Spleen (tissue), 11 donors: ENCODE data around the gene METTL26. TPM values are rescaled to one million over a fixed set of nuclear protein-coding genes. Genes with fewer than 3 reads are reported as not detected.

Experiments used
- DNase-seq: peaks from one replicate; pipeline ENCODE4 v3.0.0-alpha.2; 2020
- H3K27ac ChIP-seq, 8 donors: fragments of 200-600 bp; sonication (generic) in 7 of 8; 1 replicate in 4 of 8; 2 replicates in 4 of 8; pipeline versions ENCODE4 v1.5.0 to v1.8.0; 2016 to 2021; ENCODE audit warnings: inconsistent platforms in 4 of 8, mild to moderate bottlenecking in 4 of 8, moderate library complexity in 1 of 8
- H3K27me3 ChIP-seq, 7 donors: fragments of 200-600 bp; sonication (generic) in 6 of 7; replicated peaks in 1 of 7; 1 replicate in 4 of 7; 2 replicates in 3 of 7; pipeline versions ENCODE4 v1.5.0 to v1.8.0; 2016 to 2021; ENCODE audit warnings: inconsistent platforms in 3 of 7, mild to moderate bottlenecking in 1 of 7
- H3K36me3 ChIP-seq, 6 donors: fragments of 200-600 bp; sonication (generic) in 5 of 6; 1 replicate in 4 of 6; 2 replicates in 2 of 6; pipeline versions ENCODE4 v1.5.0 to v1.8.0; 2016 to 2021; ENCODE audit warnings: inconsistent platforms in 2 of 6
- H3K4me1 ChIP-seq, 6 donors: fragments of 200-600 bp; sonication (generic) in 5 of 6; 1 replicate in 3 of 6; 2 replicates in 3 of 6; pipeline versions ENCODE4 v1.5.0 to v1.8.0; 2016 to 2021; ENCODE audit warnings: inconsistent platforms in 3 of 6
- H3K4me3 ChIP-seq, 8 donors: fragments of 200-600 bp; sonication (generic) in 7 of 8; 1 replicate in 4 of 8; 2 replicates in 4 of 8; pipeline versions ENCODE4 v1.5.0 to v1.8.0; 2016 to 2021; ENCODE audit warnings: inconsistent platforms in 4 of 8, mild to moderate bottlenecking in 4 of 8, moderate library complexity in 2 of 8
- H3K9me3 ChIP-seq, 8 donors: fragments of 200-600 bp; sonication (generic) in 7 of 8; 1 replicate in 4 of 8; 2 replicates in 4 of 8; pipeline versions ENCODE4 v1.5.0 to v1.8.0; 2016 to 2021; ENCODE audit warnings: inconsistent platforms in 4 of 8
- CTCF ChIP-seq, 11 experiments: fragments of 200-600 bp in 7 of 11; fragments of 450-650 bp in 4 of 11; sonication (generic) in 4 of 11; IDR thresholded peaks in 8 of 11; conservative IDR thresholded peaks in 3 of 11; 1 replicate in 7 of 11; 2 replicates in 4 of 11; pipeline versions ENCODE4 v1.4.0 to v1.8.0; 2016 to 2021; ENCODE audit warnings: antibody characterized with exemption in 11 of 11, inconsistent platforms in 4 of 11, mild to moderate bottlenecking in 1 of 11
- POLR2A ChIP-seq, 3 donors: fragments of 450-650 bp; IDR thresholded peaks; one replicate each; pipeline ENCODE4 v1.5.1; 2017; ENCODE audit warnings: antibody characterized with exemption in 3 of 3, mild to moderate bottlenecking in 1 of 3
- POLR2AphosphoS5 ChIP-seq, 3 donors: sonication (generic); formaldehyde crosslinking; IDR thresholded peaks; one replicate each; pipeline ENCODE4 v1.5.1; 2017; ENCODE audit warnings: antibody characterized with exemption in 3 of 3
- WGBS, 5 donors: extraction: QIAGEN DNeasy Blood & Tissue Kit in 3 of 5; methylation state at CpG; one replicate each; pipeline versions ENCODE4 v1.1.5 to v1.1.7; 2013 to 2018; 5-methylcytosine and 5-hydroxymethylcytosine counted together
- intact Hi-C: fragments of 100-400 bp; cut with DNase I; formaldehyde crosslinking; loops from one replicate; pipeline ENCODE4 v1.15.0; 2023; ENCODE audit warnings: low total_unique reads
- polyA plus RNA-seq, 3 donors: library from polyadenylated mRNA; stranded (reverse); fragments of 200-250 nt; gene quantifications; one replicate each; pipeline ENCODE4 v1.2.1, GENCODE V29; 2013
- total RNA-seq, 7 donors: library from RNA; depleted of rRNA in 3 of 7; stranded (reverse); fragments of >200 nt in 3 of 7; fragmentation: NEBNext Ultra II Directional in 4 of 7; extraction: Animal tissue kit (Norgen Biotek cat#: 25700) in 4 of 7; gene quantifications; one replicate each; pipeline versions ENCODE4 v1.1.0 to v1.2.1, GENCODE V29; 2016 to 2021
- donor health status: healthy with polysubstance abuse.
- donor health status: DM: no; HTN: no; CAD: no; lungs with moderate emphysema.
- donor health status: DM: no; HTN: no; CAD: no.
- donor health status: Bipolar disorder and iron deficiency.
- donor health status: healthy.
- donor health status: DM: no; HTN: no; CAD: no.
- donor health status: DM: yes; HTN: yes; CAD: no.

The METTL26 gene
- total and polyA plus RNA-seq, 10 donors, result 39.6 to 165 (median 59.4) TPM

DNA sequence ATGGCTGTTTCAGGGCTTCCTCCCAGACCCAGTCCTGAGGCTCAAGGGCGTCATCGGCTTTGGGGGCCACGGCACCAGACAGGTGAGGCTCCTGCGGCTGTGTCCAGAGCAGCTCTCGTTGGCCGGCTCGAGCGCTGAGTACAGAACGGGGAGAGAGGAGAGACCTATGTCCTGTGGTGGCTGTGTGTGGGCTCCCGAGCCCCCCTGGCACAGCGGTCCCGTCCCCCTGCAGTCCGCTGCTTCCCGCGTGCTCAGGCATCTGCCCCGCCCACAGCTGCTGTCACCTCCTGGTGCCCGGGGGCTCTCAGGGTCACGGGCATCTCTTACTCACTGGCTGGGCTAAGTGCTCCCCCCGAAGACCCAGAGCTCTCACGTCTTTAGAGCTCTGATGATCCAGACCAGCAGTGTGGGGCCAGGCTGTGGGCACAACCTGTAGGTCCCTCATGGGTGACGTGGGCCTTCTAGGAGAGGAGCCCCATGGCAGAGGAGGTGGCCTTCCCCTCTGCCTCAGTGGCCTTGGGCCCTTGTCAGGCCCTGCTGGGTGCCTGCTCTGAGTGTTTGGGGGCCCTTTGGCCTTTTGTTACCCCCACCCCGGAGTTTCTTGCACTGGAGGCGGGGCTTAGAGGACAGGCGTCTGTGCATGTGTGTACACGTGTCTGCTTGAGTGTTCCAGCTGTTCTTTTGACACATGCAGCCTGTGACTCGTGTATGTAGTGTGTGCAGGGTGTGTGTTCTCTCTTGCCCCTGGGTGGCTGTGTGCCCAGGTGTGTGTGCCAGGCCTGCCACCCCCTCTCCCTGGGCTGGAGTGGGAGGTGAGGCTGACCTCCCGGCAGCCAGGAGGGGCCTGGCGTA lies 16.6 kb upstream of the METTL26 start:
- intact Hi-C loops, result no loop called here

GRCh38 chr16:651844-652243 lies 15.7 kb upstream of the METTL26 start:
- H3K27ac ChIP-seq, result no peak overlapping the region
- H3K4me3 ChIP-seq, result no peak overlapping the region
- H3K4me1 ChIP-seq, result peaks cover 13 to 42% (median 34%) of the 10 kb centered on the region in 6 donors
- 88 to 94% (median 91%) methylated on average over 12 to 22 of the region's 22 CpGs for WGBS, 5 donors
- peaks cover 0 to 40% (median 0%) of the 10 kb centered on the region in 6 donors for H3K36me3 ChIP-seq
- DNase-seq, result no peak
- TF ChIP-seq CTCF (IDR thresholded peaks at IDR 0.05 in 8 of 11, conservative IDR thresholded peaks at IDR 0.05 in 3 of 11) (no peak), POLR2A (IDR thresholded peaks at IDR 0.05) (no peak), POLR2AphosphoS5 (IDR thresholded peaks at IDR 0.05) (no peak)
- no peaks in the 10 kb centered on the region for H3K27me3 ChIP-seq
- intact Hi-C loops, result no loop called here
- no peaks in the 10 kb centered on the region for H3K9me3 ChIP-seq

More for the DNA sequence above, 16.6 kb upstream of the METTL26 start:
- Histone ChIP-seq H3K27me3 (no peaks in the 10 kb centered on the region), H3K9me3 (no peaks in the 10 kb centered on the region), H3K27ac (no peak overlapping the region), H3K4me1 (peaks cover 11 to 34% (median 26%) of the 10 kb centered on the region in 6 donors), H3K4me3 (no peak overlapping the region), H3K36me3 (peaks cover 0 to 49% (median 0%) of the 10 kb centered on the region in 6 donors)
- DNase-seq, result no peak
- 82 to 94% (median 90%) methylated on average over 22 to 28 of the region's 28 CpGs for WGBS, 5 donors
- TF ChIP-seq POLR2AphosphoS5 (IDR thresholded peaks at IDR 0.05) (no peak), CTCF (IDR thresholded peaks at IDR 0.05 in 8 of 11, conservative IDR thresholded peaks at IDR 0.05 in 3 of 11) (no peak), POLR2A (IDR thresholded peaks at IDR 0.05) (no peak)

- 2 to 6% (median 3%) methylated on average over 23 to 44 of the region's 44 CpGs for WGBS, 5 donors
- peaks cover 0 to 21% (median 0%) of the 10 kb centered on the region in 6 donors for H3K36me3 ChIP-seq
- DNase-seq, result peak; percentile 88
- H3K27me3 ChIP-seq, result no peaks in the 10 kb centered on the region
- H3K4me1 ChIP-seq, result peaks cover 13 to 56% (median 47%) of the 10 kb centered on the region in 6 donors
- TF ChIP-seq POLR2AphosphoS5 (IDR thresholded peaks at IDR 0.05) (no peak), POLR2A (IDR thresholded peaks at IDR 0.05) (no peak), CTCF (IDR thresholded peaks at IDR 0.05 in 8 of 11, conservative IDR thresholded peaks at IDR 0.05 in 3 of 11) (no peak)
- H3K27ac ChIP-seq, result peak overlapping the region in 6 of 8 donors; percentile 80 to 96 (median 90)
- H3K4me3 ChIP-seq, result peak overlapping the region; percentile 52 to 94 (median 84)
- intact Hi-C loops, result no loop called here
- no peaks in the 10 kb centered on the region for H3K9me3 ChIP-seq
These were observed 13.5 kb upstream of the METTL26 start for GRCh38 chr16:649631-650030.
